ENCODE measurements around the gene KRT86.

The KRT86 gene

DNA sequence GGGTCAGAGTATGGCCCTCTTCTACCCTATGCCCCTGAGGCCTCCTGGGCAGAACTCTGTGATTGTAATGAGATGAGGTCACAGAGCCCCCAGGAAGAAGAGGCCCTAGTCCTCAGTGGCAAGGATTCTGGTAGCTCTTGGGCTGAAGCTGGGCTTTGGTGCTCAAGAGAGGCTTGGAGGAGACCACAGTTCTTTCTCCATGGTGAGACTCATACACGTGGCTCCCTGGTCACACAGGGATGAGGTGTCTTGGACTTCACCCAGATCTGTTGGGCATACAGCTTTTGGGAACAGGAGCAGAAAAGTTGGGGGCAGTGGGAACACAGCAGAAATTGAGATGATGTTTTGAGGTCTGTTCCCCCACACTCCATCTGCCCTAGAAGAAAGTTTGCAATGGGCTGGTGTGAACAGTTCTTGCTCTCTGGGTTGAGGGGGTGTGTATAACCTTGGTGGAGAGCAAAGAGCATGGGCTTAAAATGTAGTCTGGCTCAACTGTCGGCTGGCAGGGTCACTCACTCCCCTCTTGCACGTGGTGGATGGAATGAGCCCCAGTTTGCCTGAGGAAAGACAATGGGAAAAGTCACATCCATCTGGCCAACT is at the start of gene KRT86:
Gene KRT86, plus strand, starts transcription at position 125 of the 600 bp plus-strand sequence. CDS start 27,272 bp downstream, outside the sequence.
- DNase-seq (ENCODE audit: low read depth): no peak

GRCh38 chr12:52225752-52226151 is 48.7 kb upstream of the KRT86 start:
- DNase-seq (ENCODE audit: low read depth): no peak

GRCh38 chr12:52226446-52226845 is 48.0 kb upstream of the KRT86 start:
- DNase-seq (ENCODE audit: low read depth): no peak

DNA sequence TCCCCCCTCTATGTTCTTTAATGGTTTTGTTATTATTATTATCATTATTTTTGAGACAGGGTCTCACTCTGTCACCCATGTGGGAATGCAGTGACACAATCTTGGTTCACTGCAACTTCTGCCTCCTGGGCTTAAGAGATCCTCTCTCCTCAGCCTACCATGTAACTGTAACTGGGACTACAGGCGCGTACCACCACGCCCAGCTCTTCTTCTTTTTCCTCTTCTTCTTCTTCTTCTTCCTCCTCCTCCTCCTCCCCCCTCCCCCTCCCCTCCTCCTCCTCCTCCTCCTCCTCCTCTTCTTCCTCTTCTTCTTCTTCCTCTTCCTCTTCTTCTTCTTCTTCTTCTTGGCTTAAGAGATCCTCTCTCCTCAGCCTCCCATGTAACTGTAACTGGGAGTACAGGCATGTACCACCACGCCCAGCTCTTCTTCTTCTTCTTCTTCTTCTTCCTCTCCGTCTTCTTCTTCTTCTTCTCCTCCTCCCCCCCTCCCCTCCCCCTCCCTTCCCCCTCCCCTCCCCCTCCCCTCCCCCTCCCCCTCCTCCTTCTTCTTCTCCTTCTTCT is 46.8 kb upstream of the KRT86 start:
- no peak for DNase-seq (ENCODE audit: low read depth)

- no peak for DNase-seq (ENCODE audit: low read depth)
Measured at GRCh38 chr12:52228366-52228765, 46.1 kb upstream of the KRT86 start.

- no peak for DNase-seq (ENCODE audit: low read depth)
Measured at GRCh38 chr12:52228931-52229330, 45.5 kb upstream of the KRT86 start.

GRCh38 chr12:52229836-52230343 is 44.6 kb upstream of the KRT86 start:
- DNase-seq (ENCODE audit: low read depth): no peak

- DNase-seq (ENCODE audit: low read depth): peak; percentile 74
Measured at GRCh38 chr12:52230364-52231281, 43.8 kb upstream of the KRT86 start.

DNA sequence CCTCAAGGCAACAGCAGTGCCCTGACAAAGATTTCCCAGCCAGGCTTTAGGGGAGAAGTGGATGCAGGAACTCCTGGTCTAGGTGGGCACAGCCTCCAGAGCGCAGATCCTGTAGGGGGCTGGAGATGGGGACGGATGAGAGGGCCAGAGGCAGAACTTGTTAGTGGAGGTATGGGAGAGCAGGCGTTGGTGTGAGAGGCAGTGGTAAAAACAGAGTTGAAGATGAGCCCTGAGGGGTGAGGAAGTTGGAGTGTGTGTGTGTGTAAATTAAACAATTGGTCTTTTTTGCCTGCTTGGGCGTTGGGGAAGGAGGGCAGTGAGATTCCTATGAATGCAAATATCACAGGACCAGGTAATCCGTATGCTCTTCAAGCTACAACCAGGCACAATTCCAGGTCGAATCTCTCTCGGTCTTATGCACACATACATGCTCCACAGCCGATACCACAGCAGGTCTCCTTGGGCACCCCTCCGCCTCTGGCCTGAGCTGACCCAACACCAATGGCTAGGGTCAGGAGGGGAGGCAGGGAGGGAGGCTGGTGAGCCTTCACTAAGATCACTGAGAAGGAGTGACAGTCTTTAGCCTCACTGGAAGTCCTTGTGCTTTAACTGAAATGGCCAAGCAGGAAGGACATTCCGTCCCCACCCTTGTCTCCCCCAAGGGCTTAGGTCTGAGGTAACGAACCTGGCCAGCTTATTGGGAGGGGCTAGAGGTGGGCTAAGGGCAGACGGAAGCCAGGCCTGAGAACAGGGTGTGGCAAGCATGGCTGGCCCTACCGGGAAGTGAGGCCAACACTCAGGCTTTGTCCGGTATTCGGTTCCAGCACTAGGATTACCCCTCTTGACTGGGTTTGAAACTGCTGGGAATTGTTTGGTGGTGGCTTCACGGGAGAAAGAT is 42.9 kb upstream of the KRT86 start:
- DNase-seq (ENCODE audit: low read depth): no peak

DNA sequence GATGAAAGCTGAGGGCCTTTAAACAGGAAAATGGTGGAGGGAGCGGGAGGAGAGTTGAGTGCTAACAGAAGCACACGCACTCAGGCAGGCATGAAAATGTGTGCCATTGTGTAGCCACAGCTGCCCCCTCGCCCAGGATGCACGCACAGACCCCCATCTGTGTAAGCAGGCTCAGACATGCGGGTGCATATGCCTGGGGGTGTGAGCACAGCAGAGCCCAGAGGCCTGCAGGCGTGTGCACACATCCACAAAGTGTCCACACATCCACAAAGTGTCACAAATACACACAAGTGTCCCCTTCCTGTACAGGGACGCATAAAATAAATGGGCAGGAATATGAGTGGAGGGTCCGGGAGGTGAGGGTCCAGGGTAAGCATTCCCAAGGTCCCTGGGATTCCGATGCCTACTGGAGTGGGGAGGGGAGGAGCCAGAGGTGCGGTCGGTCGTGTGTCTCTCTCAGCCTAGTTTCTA is 42.2 kb upstream of the KRT86 start:
- DNase-seq (ENCODE audit: low read depth): no peak

DNA sequence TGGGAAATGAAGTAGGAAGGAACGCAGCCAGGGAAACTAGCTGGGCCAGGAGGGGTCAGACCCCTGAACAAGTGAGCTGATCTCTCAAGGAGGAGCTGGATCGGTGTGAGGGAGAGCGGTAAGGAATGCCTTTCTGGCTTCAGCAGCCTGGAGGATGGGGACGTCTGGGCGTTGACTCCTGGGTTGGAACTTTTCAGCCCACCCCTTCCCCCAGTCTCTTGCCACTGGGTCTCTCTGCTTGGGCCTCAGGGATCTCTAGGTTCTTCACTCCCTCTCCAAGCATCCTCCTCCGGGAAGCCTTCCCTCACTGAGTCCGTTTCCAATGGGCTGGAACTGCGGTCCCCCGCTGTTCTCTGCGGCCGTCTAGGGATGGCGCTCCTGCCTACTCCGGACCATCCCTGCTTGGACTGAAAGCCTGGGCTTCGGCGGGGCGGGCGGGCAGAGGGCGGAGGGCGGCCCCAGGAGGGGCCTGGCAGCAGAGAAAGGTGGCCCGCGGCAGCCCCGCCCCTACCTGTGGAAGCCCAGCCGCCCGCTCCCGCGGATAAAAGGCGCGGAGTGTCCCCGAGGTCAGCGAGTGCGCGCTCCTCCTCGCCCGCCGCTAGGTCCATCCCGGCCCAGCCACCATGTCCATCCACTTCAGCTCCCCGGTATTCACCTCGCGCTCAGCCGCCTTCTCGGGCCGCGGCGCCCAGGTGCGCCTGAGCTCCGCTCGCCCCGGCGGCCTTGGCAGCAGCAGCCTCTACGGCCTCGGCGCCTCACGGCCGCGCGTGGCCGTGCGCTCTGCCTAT is 41.6 kb upstream of the KRT86 start, which contains the start of gene KRT7:
Gene KRT7, plus strand, starts transcription at position 570 of the 788 bp plus-strand sequence. Its CDS starts 54 bp downstream, at position 624.
- no peak for DNase-seq (ENCODE audit: low read depth)

DNA sequence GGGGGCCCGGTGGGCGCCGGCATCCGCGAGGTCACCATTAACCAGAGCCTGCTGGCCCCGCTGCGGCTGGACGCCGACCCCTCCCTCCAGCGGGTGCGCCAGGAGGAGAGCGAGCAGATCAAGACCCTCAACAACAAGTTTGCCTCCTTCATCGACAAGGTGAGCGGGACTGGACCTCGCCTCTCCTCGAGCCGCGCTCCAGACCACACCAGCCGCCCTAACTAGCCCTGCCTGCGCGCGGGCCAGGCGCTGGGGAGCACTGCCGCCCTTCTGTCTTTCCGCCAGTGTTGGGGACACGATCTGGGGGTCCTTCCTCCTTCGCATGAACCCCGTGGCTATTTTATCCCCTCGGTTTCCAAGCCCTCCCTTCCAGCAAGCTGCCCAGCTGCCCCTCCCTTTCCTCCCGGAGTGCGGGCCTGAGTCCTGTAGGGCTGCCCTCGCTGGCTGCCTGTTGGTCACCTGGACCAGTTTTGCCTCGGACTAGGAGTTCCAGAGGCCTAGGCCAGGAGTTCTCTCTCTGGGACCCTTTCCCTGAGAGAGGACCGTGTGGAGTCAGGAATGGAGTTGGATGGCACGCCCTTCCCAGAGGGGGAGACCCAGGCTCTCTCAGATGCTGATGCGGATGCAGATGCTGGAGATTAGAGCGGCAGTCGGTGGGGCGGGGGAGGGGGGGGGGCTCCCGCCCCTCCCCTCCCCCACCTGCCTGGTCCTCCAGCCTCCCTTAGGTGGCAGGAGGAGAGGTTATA is 40.8 kb upstream of the KRT86 start:
- DNase-seq (ENCODE audit: low read depth): no peak

DNA sequence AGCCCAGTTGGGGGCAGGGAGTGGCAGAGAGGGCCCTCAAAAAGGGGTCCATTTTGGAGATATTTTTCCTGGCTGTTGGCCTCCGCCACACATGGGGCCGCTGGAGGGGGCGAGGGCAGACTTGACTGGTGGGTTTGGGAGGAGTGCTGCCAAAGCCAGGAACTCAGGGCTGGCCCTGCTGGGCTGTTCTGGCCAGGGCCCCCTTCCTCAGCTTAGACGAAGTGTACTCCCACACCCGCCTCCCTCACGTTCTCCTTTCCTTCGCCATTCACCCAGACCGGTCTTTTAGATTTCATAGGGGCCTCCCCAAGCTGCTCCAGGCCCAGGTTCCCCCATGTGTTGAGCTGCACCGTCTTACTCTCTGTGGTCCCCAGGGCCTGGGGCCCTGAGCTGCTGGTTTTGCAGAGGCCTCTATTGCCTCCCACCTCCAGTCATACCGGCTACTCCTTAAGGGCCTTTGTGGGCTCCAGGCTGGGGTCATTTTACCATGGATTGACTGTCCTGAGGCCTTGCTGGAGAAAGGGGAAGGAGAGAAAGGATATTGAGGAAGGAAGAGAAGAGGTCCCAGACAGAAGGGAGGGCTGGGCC is 40.1 kb upstream of the KRT86 start:
- no peak for DNase-seq (ENCODE audit: low read depth)

DNA sequence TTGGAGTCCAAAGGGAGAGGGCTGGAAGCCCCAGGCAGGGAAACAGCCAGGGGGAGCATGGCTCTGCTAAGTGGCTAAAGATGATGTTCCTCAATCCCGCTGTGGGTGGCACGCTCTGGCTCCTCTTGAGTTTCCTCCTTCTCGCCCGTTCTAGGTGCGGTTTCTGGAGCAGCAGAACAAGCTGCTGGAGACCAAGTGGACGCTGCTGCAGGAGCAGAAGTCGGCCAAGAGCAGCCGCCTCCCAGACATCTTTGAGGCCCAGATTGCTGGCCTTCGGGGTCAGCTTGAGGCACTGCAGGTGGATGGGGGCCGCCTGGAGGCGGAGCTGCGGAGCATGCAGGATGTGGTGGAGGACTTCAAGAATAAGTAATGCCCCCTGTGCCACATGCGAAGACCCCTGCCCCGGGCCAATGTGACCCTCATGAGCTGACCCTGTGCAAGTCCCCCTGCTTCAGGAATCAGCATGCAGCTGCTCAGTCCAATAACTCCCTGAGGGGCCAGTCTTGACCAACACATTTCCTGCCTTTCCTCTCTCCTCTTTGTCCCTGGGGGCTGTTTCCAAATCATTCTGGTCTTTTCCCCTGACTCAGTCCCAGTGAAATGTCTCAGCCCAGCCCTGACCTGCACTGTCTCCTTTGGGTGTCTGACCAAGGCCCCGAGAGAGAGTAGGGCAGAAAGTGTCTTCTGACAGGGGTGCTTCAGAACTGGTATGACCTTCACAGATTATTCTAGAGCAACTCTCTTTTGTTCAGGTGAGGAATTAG is 39.3 kb upstream of the KRT86 start:
- no peak for DNase-seq (ENCODE audit: low read depth)

DNA sequence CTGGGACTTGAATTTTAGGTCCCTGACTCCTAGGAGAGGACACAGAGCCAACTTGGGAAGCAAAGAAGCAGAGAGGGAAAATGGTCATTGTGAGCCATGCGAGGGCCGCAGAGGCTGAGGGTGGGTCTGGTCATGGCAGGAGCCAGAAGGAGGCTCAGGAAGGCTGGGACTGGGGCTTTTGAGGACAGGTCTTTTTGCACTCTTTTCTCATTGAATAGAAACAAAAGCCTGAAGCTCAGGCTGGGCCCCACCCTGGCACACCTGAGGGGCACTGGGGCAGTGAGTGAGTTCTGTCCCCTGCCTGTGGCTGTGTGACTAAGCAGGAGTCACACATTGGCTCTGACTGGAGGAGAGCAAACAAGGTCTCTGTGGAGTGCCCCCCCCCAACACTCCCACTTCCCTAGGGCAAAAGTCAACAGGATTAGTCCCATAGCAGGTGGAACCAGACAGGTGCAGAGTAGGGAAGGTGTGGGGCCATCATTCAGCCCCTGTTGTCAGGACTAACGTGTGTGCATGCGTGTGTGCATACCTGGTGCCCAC is 38.6 kb upstream of the KRT86 start:
- DNase-seq (ENCODE audit: low read depth): no peak

- DNase-seq (ENCODE audit: low read depth): no peak
Measured at GRCh38 chr12:52236386-52237050, 37.9 kb upstream of the KRT86 start.

DNA sequence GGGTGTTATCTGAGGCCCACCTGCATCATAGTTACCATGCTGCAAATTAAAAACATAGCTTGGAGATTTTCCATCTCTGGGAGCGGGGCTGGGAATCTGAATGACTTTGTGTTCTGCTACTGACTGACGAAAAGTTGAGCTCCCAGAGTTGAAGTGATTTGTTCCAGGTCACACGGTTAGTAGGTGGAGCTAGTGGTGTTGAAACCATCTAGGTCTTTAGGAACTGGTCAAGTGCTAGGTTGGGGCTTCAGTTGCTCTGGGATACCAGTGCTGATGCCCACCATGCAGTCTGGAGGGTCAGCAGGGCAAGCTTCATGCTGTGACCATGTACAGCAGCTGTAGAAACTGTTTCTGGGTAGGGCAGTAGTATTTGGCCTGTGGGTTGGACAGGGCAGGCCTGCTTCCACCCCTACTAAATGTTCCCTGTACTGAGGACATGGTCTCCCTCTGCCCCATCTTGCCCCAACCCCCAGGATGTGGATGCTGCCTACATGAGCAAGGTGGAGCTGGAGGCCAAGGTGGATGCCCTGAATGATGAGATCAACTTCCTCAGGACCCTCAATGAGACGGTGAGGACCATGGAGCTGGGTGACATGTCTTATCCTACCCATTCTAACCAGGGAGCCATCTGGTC is 36.1 kb upstream of the KRT86 start:
- peak; percentile 47 for DNase-seq (ENCODE audit: low read depth)
